Bronchial smooth muscle cell (primary cell): ENCODE results near the gene POTEC. TPM values are rescaled to one million over a fixed set of nuclear protein-coding genes. Genes with fewer than 3 reads are reported as not detected.

Source experiments
- total RNA-seq: library from RNA; depleted of rRNA; stranded (reverse); fragments of >200 nt; gene quantifications from 2 replicates; pipeline ENCODE4 v1.2.1, GENCODE V29; 2014

Gene POTEC
- not detected in 2 replicates for total RNA-seq

DNA sequence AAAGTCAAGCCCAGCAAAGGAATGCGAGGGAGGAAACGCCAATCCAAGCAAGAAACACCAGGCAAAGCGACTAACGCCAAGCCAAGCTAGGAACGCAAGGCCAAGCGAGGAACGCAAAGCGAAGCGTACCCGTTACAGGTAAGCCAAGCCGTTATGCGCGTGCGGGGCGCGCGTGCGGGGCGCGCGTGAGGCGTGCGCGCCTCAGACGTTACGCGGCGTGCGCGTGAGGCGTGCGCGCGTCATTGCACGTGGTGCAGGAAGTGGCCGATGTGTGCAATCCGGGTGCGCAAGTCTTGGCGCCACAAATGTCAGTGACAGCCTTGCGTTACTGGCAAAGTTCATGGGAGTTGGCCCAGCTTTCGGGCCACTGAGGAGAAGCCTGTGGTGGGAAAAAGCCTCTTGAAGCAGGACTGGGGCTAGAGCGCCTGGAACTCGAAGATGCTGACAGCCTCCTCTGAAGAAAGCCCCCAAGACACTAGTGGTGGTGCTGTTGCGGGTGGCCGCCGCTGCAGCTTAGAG is at the start of gene POTEC:
Gene POTEC, minus strand, starts transcription at position 155 of the 519 bp plus-strand sequence. CDS start 454 bp downstream, outside the sequence.

Other genes with a start within 250 kb of the POTEC start
- gene ANKRD30B, start 204.6 kb upstream of the POTEC start, total RNA-seq: under 0.01 TPM in 1 of 2 replicates, not detected in the other